HG03175 (cell line): ENCODE measurements around the gene TSC22D3.

Source experiments
- ATAC-seq: cut with Tn5 transposase; IDR thresholded peaks from one replicate; pipeline ENCODE4 v1.9.1; 2021; ENCODE audit warnings: mild to moderate bottlenecking, moderate library complexity; ENCODE audit not compliant: unreplicated experiment

Gene TSC22D3

DNA sequence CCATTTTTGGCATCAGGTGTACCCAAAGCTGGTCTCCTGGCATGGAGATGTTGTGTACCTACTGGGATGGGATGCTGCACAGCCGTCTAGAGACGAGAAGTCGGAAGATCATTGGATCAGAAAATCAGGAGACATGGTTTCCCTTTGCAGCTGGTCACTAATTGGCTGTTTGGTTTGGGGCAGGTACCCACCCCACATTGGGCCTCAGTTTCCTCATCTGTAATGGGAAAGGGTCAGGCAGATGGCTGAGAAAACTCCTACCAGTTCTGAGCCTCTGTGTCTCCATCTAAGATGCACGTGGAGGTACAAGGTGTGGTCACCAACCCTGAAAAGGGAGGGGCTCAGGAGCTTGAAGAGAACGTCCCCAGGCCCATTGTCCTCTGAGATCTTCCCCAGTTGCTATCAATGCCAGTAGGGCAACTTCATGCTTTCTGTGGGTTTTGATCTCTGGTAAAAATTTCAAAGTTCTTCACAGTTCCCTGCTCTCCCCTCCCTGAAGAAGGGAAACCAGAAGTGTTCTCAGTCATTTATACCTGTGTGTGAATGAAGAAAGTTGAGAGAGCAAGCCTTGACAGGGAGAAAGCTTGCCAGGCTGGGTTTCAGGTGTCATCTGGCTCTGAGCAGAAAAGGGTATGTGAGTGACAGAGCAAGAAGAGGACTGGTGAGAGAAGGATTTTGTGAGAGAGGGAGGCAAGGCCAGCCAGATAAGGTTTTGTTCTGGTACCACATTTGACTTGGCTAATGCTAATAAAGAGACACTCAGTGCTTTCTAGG is 15.1 kb downstream of the TSC22D3 start:
- no peak for ATAC-seq

DNA sequence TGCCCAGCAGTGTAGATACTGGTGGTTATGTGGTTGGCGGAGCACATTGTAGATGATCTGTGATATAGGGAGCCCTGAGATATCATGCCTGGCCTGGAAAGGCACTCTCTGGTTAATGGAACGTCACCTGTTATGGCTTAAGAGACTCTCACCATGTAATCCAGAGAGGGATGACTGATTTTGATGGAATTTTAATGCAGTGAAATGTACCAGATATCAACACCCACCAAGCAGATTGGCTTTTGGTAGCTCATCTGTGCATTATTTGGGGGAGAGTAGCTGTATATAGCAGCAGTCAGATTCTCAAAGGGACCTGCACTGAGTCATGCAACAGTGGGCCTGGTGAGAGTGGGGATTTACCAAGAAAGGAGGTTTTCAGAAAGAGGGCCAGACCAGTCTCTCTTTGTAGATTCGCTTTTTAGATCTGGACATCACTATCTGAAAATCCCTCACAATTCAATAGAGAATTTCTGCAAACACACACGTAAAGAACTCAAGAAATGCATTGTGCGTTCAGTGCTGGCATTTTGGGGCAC is 17.3 kb downstream of the TSC22D3 start:
- ATAC-seq, result no peak

DNA sequence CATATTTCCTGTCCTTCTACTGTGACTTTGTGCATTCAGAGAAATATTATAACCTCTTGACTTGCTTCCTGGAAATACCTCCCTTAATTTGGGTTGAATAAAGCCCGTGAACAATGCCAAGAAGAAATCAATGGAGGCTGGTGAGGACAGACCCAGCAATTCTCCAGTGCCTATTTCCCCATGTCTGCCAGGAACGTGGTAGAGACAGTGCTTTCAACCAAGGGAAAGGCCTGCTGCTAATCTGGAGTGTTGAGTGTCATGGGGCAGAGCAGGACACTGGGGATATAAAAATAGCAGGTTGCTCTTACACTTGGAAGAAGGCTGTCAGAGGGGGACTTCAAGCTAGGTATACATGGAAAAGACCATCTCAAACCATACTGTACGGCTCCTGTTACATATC is 19.9 kb downstream of the TSC22D3 start:
- no peak for ATAC-seq

DNA sequence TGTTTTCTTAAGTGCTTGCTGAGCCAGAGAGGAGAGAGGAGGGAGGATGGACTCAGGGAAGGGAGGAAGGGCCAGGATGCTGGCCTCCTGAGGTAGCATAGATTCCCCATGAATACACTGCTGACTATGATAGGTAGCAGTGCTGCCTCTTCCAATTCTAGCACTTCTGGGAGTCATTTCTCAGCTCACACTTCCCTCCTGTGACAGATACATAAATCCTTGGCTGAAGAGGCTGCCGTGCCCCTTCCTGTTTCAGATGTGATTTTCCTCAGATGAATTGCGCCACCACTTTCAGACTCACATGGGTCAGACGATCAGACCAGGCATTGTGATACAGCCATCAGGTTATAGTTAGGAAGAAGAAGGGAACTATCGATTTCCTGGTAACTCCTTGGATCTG is 22.4 kb downstream of the TSC22D3 start:
- ATAC-seq, result no peak

DNA sequence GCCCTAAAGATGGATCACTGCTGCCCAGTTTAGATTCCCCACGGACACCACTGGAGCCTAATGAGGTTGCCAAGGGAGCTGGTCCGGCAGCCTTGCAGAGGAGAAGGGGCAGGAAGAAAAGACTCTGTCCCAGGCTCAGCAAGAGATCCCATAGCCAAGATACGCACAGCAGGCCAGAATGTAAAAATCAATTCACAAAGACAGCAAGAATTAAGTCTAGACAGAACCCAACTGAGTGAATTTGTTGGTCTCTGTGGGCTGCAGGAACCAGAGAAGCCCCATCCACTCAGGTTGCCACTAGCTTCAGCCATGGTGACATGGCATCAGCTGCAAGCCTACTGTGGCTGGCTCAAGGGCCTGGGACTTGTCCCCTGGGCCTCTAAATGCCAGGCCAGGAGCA is 22.9 kb downstream of the TSC22D3 start:
- no peak for ATAC-seq

DNA sequence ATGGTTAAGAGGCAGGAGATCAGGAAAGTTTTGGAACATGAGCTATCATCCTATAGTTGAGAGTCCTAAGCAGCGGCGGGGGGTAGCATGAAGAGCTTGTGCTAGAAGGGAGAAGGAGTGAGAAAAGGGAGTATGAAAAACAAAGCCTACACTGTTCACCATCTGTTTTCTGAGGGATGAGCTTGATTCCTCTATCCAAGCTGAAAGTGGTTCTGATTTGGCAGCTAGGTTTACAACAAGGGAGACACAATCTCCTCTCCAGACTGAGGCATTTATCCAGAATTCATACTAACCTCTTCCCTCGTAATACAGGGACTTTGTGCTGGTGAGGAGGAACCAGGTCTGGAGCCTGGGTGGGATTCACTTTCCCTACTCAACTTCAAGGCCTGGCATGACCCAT is 23.5 kb downstream of the TSC22D3 start:
- no peak for ATAC-seq

DNA sequence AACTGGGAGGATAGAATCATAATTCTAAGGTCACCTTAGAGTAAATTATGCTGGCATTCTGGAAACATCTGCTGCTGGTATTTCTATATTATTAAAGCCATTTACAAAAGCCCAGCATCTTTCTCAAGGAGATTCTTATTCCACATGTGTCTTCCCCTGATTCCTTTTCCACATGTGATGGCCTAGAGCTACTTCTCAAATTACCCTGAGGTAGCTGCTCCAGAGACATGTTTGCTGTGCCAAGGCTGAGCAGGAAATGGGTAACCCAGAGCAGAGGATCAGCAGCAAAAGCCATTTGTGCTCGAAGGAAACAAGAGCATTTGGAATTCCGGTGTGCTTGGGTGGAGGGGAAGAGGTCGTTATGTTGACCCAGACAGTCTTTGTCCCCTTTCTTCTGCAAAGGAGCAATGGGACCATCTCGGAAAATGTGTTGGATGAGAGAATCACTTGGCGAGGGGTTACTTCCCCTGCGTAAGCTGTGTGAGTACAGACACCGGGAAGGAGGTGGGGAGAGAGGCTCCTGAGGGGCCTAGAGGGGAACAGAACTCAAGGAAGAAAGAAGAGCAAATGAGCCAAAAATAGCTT is 24.6 kb downstream of the TSC22D3 start:
- no peak for ATAC-seq

DNA sequence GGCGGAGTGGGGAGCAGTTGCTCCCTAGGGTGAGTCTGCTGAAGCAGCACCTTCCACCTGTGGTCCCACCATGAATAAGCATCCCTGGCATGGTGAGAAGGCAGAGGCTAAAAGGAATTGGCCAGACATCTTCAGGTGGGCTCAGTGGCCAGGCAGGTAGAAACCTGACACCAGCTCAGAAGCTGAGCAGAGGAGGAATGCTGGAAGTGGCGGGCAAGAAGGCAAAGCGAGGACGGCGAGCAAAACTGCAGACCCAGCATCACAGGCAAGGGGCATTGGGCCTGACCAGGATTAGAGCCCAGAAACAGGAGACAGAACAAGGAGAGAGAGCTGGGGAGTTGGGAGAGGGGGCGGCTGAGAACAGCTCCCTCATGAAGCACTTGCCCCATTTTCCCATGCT is 25.3 kb downstream of the TSC22D3 start:
- no peak for ATAC-seq

DNA sequence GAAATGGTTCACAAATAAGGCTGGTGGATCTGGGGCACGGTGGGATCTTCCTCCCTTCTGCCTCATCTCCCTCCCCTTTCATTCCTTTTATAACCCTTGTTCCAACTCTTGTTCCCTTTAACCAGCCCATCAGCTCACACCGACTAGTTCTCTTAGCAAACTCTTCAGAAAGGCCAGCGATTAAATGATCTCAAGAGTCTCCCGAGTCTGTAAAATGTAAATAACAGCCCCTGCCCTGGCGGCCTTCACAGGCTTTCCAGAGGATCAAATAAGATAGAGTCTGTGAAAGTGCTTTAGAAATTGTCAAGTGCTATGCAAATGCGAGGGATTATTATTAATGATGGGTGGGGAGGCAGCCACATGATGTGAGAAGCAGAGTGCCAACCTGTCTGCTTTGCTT is 27.1 kb downstream of the TSC22D3 start:
- ATAC-seq, result no peak

DNA sequence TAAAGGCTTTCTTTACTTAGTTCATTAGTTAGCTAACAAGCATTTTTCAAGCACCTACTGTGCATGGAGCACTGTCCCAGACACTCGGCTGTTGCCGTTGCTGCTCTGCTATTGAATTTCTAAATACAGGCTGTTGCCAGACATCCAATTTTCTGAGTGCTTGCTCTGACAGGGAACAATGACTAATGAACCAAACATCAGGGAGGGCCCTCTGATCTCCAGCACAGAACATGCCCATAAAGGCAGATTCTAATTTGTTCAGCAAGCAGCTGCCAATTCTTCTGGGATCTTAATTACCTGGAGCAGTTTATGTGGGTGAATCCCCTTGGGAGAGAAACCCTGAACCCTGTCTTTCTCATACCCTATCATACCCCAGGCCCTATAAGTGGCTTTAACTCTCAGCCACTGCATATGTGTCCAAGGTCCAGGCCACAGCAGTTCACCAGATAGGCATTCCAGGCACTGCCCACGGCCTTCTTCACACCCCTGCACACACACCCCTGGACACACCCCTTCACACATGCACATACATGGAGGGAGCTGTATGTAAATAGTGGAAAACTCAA is 27.9 kb downstream of the TSC22D3 start:
- ATAC-seq, result no peak

DNA sequence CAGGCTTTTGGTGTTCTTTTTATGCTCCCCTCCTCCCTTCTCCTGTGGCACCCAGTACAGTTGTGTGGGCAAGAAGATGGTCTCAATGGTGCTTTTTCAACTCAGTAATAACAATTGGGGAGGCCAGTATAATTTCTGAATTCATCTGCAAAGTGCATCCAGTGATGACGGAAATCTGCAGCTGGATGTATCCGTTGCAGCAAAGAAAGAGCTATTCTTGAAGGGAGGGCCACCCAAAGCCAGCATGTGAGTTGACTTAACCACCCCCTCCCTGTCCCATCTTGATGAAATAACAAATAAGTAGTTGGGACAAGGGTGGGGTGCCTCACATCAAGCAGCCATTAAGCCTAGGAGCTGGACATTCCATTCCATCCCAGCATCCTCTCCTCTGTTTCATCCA is 30.7 kb downstream of the TSC22D3 start:
- no peak for ATAC-seq

DNA sequence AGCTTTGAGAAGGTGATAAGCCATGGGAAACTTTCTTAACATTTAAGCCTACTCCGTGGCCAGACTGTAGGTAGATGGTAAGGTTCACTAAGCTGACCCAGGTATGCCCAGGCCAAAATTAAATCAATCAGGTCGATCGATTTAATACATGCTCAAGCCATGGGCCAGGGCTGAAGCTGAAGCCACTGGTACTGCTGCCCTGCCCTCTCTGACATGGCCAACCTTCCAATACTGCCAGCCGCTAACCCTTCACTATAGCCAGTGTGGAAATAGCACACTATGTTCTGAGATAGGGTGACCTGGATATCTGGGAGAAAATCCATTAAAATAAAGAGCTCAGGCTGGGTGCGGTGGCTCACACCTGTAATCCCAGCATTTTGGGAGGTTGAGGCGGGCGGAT is 31.6 kb downstream of the TSC22D3 start:
- no peak for ATAC-seq

DNA sequence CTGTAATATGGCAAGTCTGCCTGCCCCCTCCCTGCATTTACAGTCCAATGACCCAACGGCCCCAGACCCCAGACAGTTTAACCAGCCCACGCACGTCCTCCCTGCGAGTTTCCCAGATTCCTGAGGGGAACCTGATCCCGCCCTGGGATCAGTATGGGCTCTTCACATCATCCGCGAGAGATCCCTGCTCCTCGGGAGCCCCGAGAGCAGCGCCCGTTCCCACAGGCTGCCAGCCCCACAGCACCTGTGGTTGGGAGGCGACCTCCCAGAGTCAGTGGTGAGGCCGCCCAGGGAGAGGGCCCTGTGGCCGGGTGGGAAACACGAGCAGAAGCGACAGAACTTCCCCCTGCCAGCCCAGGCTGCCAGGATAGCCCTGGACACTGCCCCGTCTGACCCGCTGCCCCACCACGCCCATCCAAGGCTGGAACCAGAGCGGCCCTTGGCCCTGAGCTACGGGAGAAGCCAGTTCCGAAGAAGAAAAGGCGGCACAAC is 32.8 kb downstream of the TSC22D3 start:
- ATAC-seq, result no peak

DNA sequence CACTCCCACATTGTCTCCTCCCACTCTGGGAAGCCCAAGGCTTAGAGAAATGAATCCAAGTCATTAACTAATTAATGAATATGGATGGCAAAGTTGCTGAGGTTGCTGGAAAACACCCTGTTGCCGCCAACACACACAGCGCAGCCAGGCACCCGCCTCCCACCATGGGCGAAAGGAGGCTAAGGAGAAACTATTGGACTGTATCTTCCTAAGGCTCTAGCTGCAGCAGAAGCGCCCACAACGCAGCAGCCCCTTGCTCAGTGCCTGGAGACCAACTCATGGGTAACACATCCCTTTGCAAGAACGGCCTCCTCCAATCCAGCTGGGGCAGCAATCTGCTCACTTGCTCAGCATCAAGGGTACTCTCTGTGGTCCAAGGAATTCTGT is 34.2 kb downstream of the TSC22D3 start:
- peak; percentile 17 for ATAC-seq

DNA sequence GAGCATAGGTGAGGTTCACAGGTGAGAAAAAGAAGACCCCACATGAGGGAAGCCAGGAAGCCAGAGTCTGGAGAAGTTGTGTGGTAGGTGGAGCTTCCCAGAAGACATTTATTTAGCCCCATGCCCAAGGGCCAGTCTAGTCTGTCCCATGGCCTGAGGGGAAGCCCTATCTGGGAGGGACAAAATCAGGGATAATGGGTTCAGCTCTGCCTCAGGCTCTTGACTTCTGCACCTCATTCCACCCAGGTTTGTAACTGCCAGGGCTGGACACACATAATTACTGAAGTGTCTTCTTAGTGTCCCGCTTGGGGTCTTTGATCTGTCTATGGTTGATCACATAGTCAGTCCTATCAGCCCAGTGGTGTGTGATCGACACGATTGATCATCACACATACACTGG is 36.0 kb downstream of the TSC22D3 start:
- no peak for ATAC-seq

DNA sequence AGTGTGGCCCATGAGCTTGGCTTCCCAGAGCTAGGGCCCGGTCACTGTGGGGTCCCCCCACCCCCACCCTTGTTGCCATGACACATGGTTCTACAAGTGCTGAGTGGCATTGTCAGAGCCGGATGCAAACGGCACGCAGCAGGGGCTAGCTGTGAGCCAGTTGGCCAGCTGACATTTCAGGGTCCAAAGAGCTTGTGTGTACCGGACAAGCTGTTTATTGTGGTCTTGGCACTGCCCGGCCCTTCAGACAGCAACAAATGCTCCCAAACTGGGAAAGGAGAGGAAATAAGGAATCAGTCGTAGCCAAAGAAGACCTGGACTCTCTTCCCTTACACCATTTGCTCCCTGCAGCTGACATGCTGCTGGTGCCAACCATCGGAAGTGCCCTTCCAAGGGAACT is 36.8 kb downstream of the TSC22D3 start:
- no peak for ATAC-seq

DNA sequence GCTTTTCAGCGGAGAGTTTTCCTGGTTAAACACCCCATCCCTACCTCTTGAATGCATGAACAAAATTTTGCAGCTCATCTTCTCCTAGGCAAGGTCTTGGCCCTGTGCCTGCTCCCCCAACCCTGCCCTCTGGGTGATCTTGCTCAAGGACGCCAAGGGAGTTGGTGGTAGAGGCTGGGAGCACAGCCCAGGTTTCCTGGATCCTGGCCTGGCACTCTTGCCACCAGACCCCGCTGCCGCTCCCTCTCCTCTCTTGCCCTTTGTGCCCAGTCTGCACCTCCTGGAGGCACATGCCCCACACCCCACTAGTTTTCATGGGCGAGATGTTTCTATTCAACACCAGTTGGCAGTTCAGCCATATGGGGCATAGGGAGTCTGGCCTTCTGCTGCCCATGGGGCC is 37.3 kb downstream of the TSC22D3 start:
- no peak for ATAC-seq

DNA sequence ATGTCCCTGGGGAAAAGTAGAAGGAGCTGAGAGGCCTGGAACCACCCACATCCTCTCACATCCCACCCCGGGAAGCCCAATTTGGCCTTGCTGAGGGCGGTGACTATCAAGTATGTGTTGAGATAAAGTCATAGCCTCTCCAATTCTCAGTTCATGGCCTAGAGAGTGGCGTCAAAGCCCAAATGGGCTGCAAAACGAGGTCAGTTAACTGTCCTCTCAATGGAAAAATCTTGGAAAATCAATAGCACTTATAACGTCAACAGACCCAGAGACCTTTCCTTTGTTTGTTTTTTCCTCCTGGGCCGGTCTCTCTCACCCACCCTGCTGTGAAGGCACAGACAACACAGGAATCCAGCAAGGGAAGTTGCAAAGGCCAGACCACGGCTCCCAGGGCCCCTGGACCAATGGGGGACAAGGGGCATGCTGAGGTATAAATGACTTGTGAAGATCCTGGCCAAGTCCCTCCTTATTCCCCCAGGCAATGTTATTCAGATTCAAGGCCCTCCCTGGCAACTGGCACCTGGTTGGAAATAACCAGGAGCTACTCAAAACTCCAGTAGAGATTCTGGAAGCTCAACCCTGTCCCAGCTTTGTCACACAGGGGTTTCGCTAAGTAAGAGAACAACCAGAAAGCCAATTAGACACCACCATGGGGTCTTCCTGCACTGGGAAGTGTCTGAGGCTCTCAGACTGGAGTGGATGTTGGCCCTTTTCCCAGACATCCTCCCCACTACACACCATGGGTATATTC is 38.6 kb downstream of the TSC22D3 start:
- no peak for ATAC-seq

DNA sequence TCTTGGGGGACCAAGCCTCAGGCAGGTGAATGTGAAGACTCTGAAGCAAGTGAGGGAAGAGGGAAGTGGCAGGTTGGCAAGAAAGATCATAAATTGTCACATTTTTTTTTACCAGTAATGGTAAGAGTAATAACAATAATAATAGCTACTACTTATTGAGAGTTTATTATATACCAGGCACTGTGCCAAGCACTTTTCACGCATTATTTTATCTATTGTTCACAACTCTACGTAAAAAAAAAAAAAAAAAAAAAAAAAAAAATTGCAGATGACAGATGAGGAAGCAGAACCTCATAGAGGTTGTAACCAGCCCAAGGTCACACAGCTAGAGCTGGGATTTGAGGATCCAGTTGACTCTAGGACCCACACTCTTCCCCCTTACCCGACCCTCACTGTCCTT is 40.9 kb downstream of the TSC22D3 start:
- ATAC-seq, result no peak

DNA sequence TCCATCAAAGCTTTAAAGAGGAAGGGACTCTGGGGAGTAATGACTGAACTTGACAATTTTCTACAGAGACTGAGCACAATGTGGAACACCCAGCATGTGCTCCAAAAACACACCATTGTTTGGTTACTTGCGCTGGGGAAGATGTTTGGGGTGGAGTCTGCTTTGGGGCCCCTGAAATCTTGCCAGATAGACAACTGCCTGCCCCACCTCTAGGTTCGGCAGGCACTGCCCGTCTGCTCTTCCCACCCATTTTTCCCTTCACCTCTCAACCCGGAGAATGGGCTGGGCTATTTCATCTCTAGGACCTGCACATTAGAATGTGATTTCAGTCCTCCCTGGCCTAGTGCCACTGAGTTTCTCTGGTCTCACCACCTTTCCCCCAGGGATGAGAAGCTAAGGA is 41.9 kb downstream of the TSC22D3 start:
- ATAC-seq, result no peak

DNA sequence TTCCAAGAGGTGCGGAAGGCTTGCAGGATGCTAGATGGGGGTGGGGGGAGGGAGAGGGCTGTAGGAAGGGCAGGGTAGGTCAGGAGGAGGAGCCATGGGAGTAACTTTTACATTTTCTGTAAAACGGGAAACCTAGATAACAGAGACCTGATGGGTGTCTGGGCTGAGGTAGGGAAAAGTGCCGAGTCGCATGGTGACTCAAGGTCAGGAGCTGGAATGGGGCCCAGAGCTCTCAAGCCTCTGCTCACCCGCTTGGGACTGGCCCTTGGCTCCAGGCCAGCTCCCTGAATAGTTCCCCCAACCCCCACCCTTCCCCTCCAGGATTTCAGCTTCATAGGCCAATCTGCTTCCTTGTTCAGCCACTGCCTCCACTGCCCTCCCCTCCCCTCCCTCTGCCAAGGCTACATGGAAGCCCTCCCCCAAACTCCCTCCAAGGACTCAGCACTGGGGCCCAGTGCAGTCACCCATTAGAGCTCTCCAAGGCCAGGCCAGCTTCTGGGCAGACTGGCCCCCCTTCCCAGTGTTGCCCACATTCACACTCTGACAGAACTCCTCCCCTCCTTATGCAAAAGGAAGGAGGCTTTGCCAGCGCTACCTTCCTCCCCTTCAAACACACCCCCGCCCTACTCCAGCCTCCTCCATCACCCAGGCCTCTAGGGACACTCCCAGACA is 43.6 kb downstream of the TSC22D3 start:
- ATAC-seq, result no peak
